H9 (cell line): ENCODE data around the gene DNAAF5. TPM values are rescaled to one million over a fixed set of nuclear protein-coding genes. Genes with fewer than 3 reads are reported as not detected.
"Not testable (repeated sequence)": the region's sequence is repeated elsewhere in the genome, so short reads cannot be mapped to it uniquely, and the experiment has no call there.

Source experiments
- DNase-seq: peaks from one replicate; pipeline ENCODE4 v3.0.0-alpha.2; 2017
- H2AFZ ChIP-seq: one replicate; pipeline ENCODE4 v1.6.1; 2013; ENCODE audit warnings: mild to moderate bottlenecking, low read length, control low read depth, moderate library complexity
- H2AK5ac ChIP-seq: 2 replicates; pipeline ENCODE4 v1.6.1; 2013; ENCODE audit warnings: low read length, control low read depth, mixed read lengths; ENCODE audit not compliant: insufficient read length
- H2BK120ac ChIP-seq: one replicate; pipeline ENCODE4 v1.6.1; 2013; ENCODE audit warnings: low read depth, mild to moderate bottlenecking, low read length, control low read depth, inconsistent platforms; ENCODE audit not compliant: poor library complexity, severe bottlenecking
- H2BK12ac ChIP-seq: 2 replicates; pipeline ENCODE4 v1.6.1; 2013; ENCODE audit warnings: low read length, control low read depth, mixed read lengths, low read depth; ENCODE audit not compliant: insufficient read length
- H2BK15ac ChIP-seq: 2 replicates; pipeline ENCODE4 v1.6.1; 2013; ENCODE audit warnings: low read depth, low read length, control low read depth
- H2BK20ac ChIP-seq: one replicate; pipeline ENCODE4 v1.6.1; 2013; ENCODE audit warnings: low read depth, mild to moderate bottlenecking, low read length, control low read depth, inconsistent platforms; ENCODE audit not compliant: poor library complexity, severe bottlenecking
- H2BK5ac ChIP-seq: 2 replicates; pipeline ENCODE4 v1.6.1; 2013; ENCODE audit warnings: low read length, control low read depth, mixed read lengths; ENCODE audit not compliant: insufficient read length
- H3K14ac ChIP-seq: 2 replicates; pipeline ENCODE4 v1.6.1; 2013; ENCODE audit warnings: low read length, control low read depth; ENCODE audit not compliant: insufficient read depth
- H3K18ac ChIP-seq: 2 replicates; pipeline ENCODE4 v1.6.1; 2013; ENCODE audit warnings: low read depth, mild to moderate bottlenecking, mixed read lengths, low read length, control low read depth; ENCODE audit not compliant: insufficient read length
- H3K23ac ChIP-seq: 2 replicates; pipeline ENCODE4 v1.6.1; 2013; ENCODE audit warnings: low read length, control low read depth, mixed read lengths, low read depth; ENCODE audit not compliant: insufficient read length
- H3K23me2 ChIP-seq: 2 replicates; pipeline ENCODE4 v1.6.1; 2013; ENCODE audit warnings: low read depth, mild to moderate bottlenecking, mixed read lengths, low read length, control low read depth; ENCODE audit not compliant: insufficient read length, poor library complexity, severe bottlenecking
- H3K27ac ChIP-seq: 2 replicates; pipeline ENCODE4 v1.5.1; 2013; ENCODE audit warnings: low read length, control low read depth, mixed read lengths, low read depth; ENCODE audit not compliant: insufficient read length
- H3K27me3 ChIP-seq: 2 replicates; pipeline ENCODE4 v1.6.1; 2013; ENCODE audit warnings: low read length, control low read depth, inconsistent platforms; ENCODE audit not compliant: insufficient read depth
- H3K4ac ChIP-seq: 2 replicates; pipeline ENCODE4 v1.6.1; 2013; ENCODE audit warnings: low read depth, mild to moderate bottlenecking, control low read depth, inconsistent platforms, low read length, moderate library complexity
- H3K4me1 ChIP-seq: 2 replicates; pipeline ENCODE4 v1.6.1; 2013; ENCODE audit warnings: low read length, control low read depth, inconsistent platforms; ENCODE audit not compliant: insufficient read depth
- H3K4me2 ChIP-seq: 2 replicates; pipeline ENCODE4 v1.6.1; 2013; ENCODE audit warnings: low read length, control low read depth, mixed read lengths; ENCODE audit not compliant: insufficient read length, insufficient read depth
- H3K56ac ChIP-seq: 2 replicates; pipeline ENCODE4 v1.6.1; 2013; ENCODE audit warnings: low read depth, mild to moderate bottlenecking, mixed read lengths, low read length, control low read depth; ENCODE audit not compliant: insufficient read length
- H3K79me1 ChIP-seq: 2 replicates; pipeline ENCODE4 v1.6.1; 2013; ENCODE audit warnings: low read depth, mild to moderate bottlenecking, moderate library complexity, low read length, control low read depth, inconsistent platforms; ENCODE audit not compliant: insufficient read depth, poor library complexity, severe bottlenecking
- H3K79me2 ChIP-seq: 2 replicates; pipeline ENCODE4 v1.6.1; 2013; ENCODE audit warnings: low read length, control low read depth, inconsistent platforms; ENCODE audit not compliant: insufficient read depth
- H3K9ac ChIP-seq: 2 replicates; pipeline ENCODE4 v1.6.1; 2013; ENCODE audit warnings: low read length, control low read depth, mixed read lengths; ENCODE audit not compliant: insufficient read length; ENCODE audit errors: extremely low read depth
- H3K9me3 ChIP-seq: one replicate; pipeline ENCODE4 v1.6.1; 2013; ENCODE audit warnings: low read depth, low read length, inconsistent platforms; ENCODE audit not compliant: control insufficient read depth
- H3T11ph ChIP-seq: one replicate; pipeline ENCODE4 v1.6.1; 2013; ENCODE audit warnings: mild to moderate bottlenecking, low read length, control low read depth, inconsistent platforms
- H4K20me1 ChIP-seq: one replicate; pipeline ENCODE4 v1.6.1; 2013; ENCODE audit not compliant: control insufficient read depth, insufficient read length, insufficient read depth
- H4K5ac ChIP-seq: 2 replicates; pipeline ENCODE4 v1.6.1; 2013; ENCODE audit warnings: low read depth, mild to moderate bottlenecking, mixed read lengths, low read length, control low read depth; ENCODE audit not compliant: insufficient read length
- H4K8ac ChIP-seq: replicated peaks from 2 replicates; pipeline ENCODE4 v1.6.1; 2013; ENCODE audit warnings: low read length, control low read depth, mixed read lengths, low read depth; ENCODE audit not compliant: insufficient read length
- H4K91ac ChIP-seq: 2 replicates; pipeline ENCODE4 v1.6.1; 2013; ENCODE audit warnings: low read depth, mild to moderate bottlenecking, moderate library complexity, mixed read lengths, low read length, control low read depth; ENCODE audit not compliant: insufficient read length
- H3K27ac Mint-ChIP-seq, 3 experiments: 2 replicates in 2 of 3; 3 replicates in 1 of 3; pipeline ENCODE4 v1.8.0; 2020 to 2021; ENCODE audit warnings: mixed read lengths in 3 of 3, mild to moderate bottlenecking in 1 of 3, moderate library complexity in 1 of 3
- H3K27me3 Mint-ChIP-seq: 2 replicates; pipeline ENCODE4 v1.8.0; 2021; ENCODE audit warnings: low read depth, mild to moderate bottlenecking, moderate library complexity, mixed read lengths
- H3K36me3 Mint-ChIP-seq, 3 experiments: 2 replicates in 2 of 3; 3 replicates in 1 of 3; pipeline ENCODE4 v1.8.0; 2020 to 2021; ENCODE audit warnings: low read depth in 3 of 3, mixed read lengths in 3 of 3; ENCODE audit not compliant: insufficient read depth in 1 of 3
- H3K4me1 Mint-ChIP-seq, 2 experiments: 2 replicates each; pipeline ENCODE4 v1.8.0; 2020; ENCODE audit warnings: mixed read lengths in 2 of 2
- H3K4me3 Mint-ChIP-seq, 2 experiments: 2 replicates in 1 of 2; 3 replicates in 1 of 2; pipeline ENCODE4 v1.8.0; 2020 to 2021; ENCODE audit warnings: mild to moderate bottlenecking in 2 of 2, mixed read lengths in 2 of 2, moderate library complexity in 1 of 2
- H3K9me3 Mint-ChIP-seq, 2 experiments: 2 replicates in 1 of 2; 3 replicates in 1 of 2; pipeline ENCODE4 v1.8.0; 2020; ENCODE audit warnings: mild to moderate bottlenecking in 2 of 2, mixed read lengths in 2 of 2, moderate library complexity in 1 of 2
- CTCF ChIP-seq: fragments of 200-600 bp; sonication (generic); conservative IDR thresholded peaks from 3 replicates; pipeline ENCODE4 v1.8.0; 2021; ENCODE audit warnings: antibody characterized with exemption, mild to moderate bottlenecking
- WGBS: extraction: QIAGEN DNeasy Blood & Tissue Kit; methylation state at CpG from one replicate; pipeline ENCODE4 v1.1.7; 2013; ENCODE audit warnings: missing lambda C conversion rate, low lambda C conversion rate, mixed read lengths; ENCODE audit not compliant: insufficient read length; ENCODE audit errors: extremely low coverage; 5-methylcytosine and 5-hydroxymethylcytosine counted together
- total RNA-seq: library from RNA; stranded (reverse); gene quantifications from 2 replicates; pipeline ENCODE4 v1.2.1, GENCODE V29; 2021

Gene DNAAF5
- total RNA-seq, 1 experiment from 2014 or later: 43.5 TPM

- H3K18ac ChIP-seq: no peak overlapping the region
- H3K4me1 ChIP-seq: no peaks in the 10 kb centered on the region; the same call in 1 of the 2 replicates
- no peak overlapping the region for H2BK20ac ChIP-seq
- no peak overlapping the region for H3K27ac ChIP-seq
- no peaks in the 10 kb centered on the region for H3K9me3 ChIP-seq
- no peak overlapping the region for H3K23ac ChIP-seq
- TF ChIP-seq CTCF: no peak
- H4K20me1 ChIP-seq: no peaks in the 10 kb centered on the region
- no peak overlapping the region for H3K56ac ChIP-seq
- no peak for DNase-seq
- Mint-ChIP-seq H3K27ac (no peak overlapping the region), H3K4me3 (no peak overlapping the region), H3K36me3 (peaks cover 6 to 7% (median 7%) of the 10 kb centered on the region in 3 experiments; a peak in 6 of 7 replicates), H3K4me1 (peaks cover 2 to 3% of the 10 kb centered on the region in 2 experiments; a peak in 2 of 4 replicates), H3K27me3 (no peaks in the 10 kb centered on the region; the same call in 1 of the 2 replicates), H3K9me3 (peaks cover 10 to 13% of the 10 kb centered on the region in 2 experiments)
- no peaks in the 10 kb centered on the region for H3K79me1 ChIP-seq
- H3K23me2 ChIP-seq: no peaks in the 10 kb centered on the region
- H3K14ac ChIP-seq: no peak overlapping the region
- H2BK5ac ChIP-seq: no peak overlapping the region
- no peaks in the 10 kb centered on the region for H3K79me2 ChIP-seq
- no peak overlapping the region for H2BK15ac ChIP-seq
- H3K4me2 ChIP-seq: no peak overlapping the region
- H2BK120ac ChIP-seq: no peak overlapping the region
- H3K4ac ChIP-seq: no peak overlapping the region
- H3K9ac ChIP-seq: no peak overlapping the region
- H2AK5ac ChIP-seq: no peak overlapping the region
- H4K91ac ChIP-seq: no peak overlapping the region
- H3T11ph ChIP-seq: no peak overlapping the region
- H4K8ac ChIP-seq: no peak overlapping the region
- no peak overlapping the region for H2BK12ac ChIP-seq
- no peaks in the 10 kb centered on the region for H3K27me3 ChIP-seq
- no CpG with 5 or more reads among the region's 7 CpGs for WGBS
- H4K5ac ChIP-seq: no peak overlapping the region
- no peak overlapping the region for H2AFZ ChIP-seq
Observed at GRCh38 chr7:800692-801091, 74.2 kb downstream of the DNAAF5 start.

- not testable (repeated sequence) for H3K4me1 Mint-ChIP-seq, H3K9ac ChIP-seq, H3K14ac ChIP-seq, H4K20me1 ChIP-seq, H2BK20ac ChIP-seq, H3K79me2 ChIP-seq, H3K18ac ChIP-seq, H3K9me3 ChIP-seq, H4K91ac ChIP-seq, H3K4ac ChIP-seq, H4K5ac ChIP-seq, H3K27me3 Mint-ChIP-seq, DNase-seq, H3K4me1 ChIP-seq, H4K8ac ChIP-seq, H3K4me2 ChIP-seq, H3T11ph ChIP-seq, H3K27me3 ChIP-seq, H2BK15ac ChIP-seq, H3K36me3 Mint-ChIP-seq, H2BK12ac ChIP-seq, H3K23me2 ChIP-seq, H3K27ac ChIP-seq, H2BK120ac ChIP-seq, H2BK5ac ChIP-seq, H3K27ac Mint-ChIP-seq, H3K23ac ChIP-seq, H2AK5ac ChIP-seq, H3K56ac ChIP-seq, H2AFZ ChIP-seq, H3K4me3 Mint-ChIP-seq, H3K79me1 ChIP-seq
- peaks cover 10 to 13% of the 10 kb centered on the region in 2 experiments for H3K9me3 Mint-ChIP-seq
- WGBS: no CpG with 5 or more reads among the region's 6 CpGs
Observed at GRCh38 chr7:801351-801750, 74.9 kb downstream of the DNAAF5 start.
